ENCODE measurements around the gene PLAC8. TPM values are rescaled to one million over a fixed set of nuclear protein-coding genes. Genes with fewer than 3 reads are reported as not detected.
"Not testable (repeated sequence)": the region's sequence is repeated elsewhere in the genome, so short reads cannot be mapped to it uniquely, and the experiment has no call there.

The PLAC8 gene
- total RNA-seq, 2 experiments from 2014 or later, result 16.9 to 17.9 TPM

DNA sequence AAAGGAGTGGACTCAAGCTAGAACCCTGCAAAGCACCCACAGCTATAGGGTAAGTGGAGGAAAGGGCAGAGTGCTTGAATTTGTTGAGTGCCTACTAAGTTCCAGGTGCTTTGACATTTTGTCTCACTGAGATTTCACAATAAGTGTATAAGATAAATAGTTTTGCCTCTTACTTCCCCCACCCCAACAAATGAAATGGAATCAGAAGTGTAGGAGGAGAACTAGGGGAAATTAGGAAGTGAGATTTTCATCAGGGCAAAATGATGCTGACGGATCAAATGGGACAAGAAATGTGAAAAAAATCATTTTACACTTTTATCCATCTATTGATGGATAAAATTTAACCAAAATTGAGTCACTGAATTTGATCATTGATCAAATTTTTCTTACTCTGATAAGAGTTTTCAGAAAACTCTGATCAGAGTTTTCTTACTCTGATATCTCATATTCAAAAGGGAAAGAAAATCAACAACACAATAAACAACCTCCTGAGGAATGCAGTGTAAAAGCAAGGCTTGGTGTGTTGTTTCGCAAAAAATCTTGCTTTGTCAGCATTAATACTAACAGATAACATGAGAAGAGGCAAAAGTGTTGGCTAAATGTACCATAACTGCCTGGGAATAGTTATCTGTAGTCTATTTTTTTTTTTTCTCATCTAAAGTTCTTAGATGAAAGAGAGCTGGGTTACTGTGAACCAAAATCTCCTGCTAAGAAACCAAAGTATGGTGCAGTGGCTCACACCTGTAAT, 24.9 kb downstream of the PLAC8 start:
- peaks cover 19% of the 10 kb centered on the region for H3K36me3 Mint-ChIP-seq
- no peaks in the 10 kb centered on the region for H3K27me3 Mint-ChIP-seq
- DNase-seq, result no peak
- POLR2A ChIA-PET, result no interaction called here
- H3K27ac Mint-ChIP-seq, result no peak overlapping the region
- H3K4me1 Mint-ChIP-seq (ENCODE audit: low read depth), result peaks cover 10% of the 10 kb centered on the region
- CTCF ChIA-PET, result no interaction called here
- intact Hi-C loops (cut with micrococcal nuclease), result no loop called here
- H3K4me3 Mint-ChIP-seq, result no peak overlapping the region
- H3K9me3 Mint-ChIP-seq, result no peaks in the 10 kb centered on the region

DNA sequence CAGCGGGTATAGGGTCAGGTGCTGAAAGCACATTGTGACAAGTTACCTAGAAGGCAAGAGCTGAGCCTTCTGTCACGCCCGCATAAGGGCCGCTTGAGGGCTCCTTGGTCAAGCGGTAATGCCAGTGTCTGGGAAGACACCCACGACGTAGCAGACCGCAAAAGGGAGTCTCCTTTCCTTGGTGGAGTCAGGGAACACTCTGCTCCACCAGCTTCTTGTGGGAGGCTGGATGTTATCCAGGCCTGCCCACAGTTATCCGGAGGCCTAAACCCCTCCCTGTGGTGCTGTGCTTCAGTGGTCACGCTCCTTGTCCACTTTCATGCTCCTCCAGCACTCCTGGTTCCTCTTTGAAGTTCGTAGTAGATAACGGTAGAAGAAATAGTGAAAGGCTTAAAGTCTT, 29.6 kb downstream of the PLAC8 start:
- H3K27ac Mint-ChIP-seq; DNase-seq; H3K4me3 Mint-ChIP-seq; intact Hi-C loops (cut with micrococcal nuclease); POLR2A ChIA-PET; H3K27me3 Mint-ChIP-seq; H3K9me3 Mint-ChIP-seq: not testable (repeated sequence)
- Mint-ChIP-seq H3K36me3 (peaks cover 12% of the 10 kb centered on the region), H3K4me1 (ENCODE audit: low read depth) (peaks cover 27% of the 10 kb centered on the region)
- CTCF ChIA-PET, result interaction anchor here (0.7 to 1.3 kb wide), 4 partner anchors 25 to 346 kb away, joined by 3 to 5 read pairs (median 3); no protein-coding TSS in a partner anchor

- ChIA-PET POLR2A (interaction anchor here (0.6 to 0.8 kb wide), 2 partner anchors 8 to 185 kb away, joined by 3 to 4 read pairs; no protein-coding TSS in a partner anchor), CTCF (interaction anchor here (1.0 to 1.8 kb wide), 4 partner anchors 26 to 198 kb away, joined by 3 to 5 read pairs (median 4); no protein-coding TSS in a partner anchor)
- H3K27ac Mint-ChIP-seq, result peak overlapping the region; percentile 40
- no peak overlapping the region for H3K4me3 Mint-ChIP-seq
- no peaks in the 10 kb centered on the region for H3K27me3 Mint-ChIP-seq
- intact Hi-C loops (cut with micrococcal nuclease), result no loop called here
- peaks cover 27% of the 10 kb centered on the region for H3K4me1 Mint-ChIP-seq (ENCODE audit: low read depth)
- peaks cover 11% of the 10 kb centered on the region for H3K36me3 Mint-ChIP-seq
- DNase-seq, result peak; percentile 63
- H3K9me3 Mint-ChIP-seq, result peaks cover 3% of the 10 kb centered on the region
Measured at GRCh38 chr4:83083925-83084475, 30.5 kb downstream of the PLAC8 start.

DNA sequence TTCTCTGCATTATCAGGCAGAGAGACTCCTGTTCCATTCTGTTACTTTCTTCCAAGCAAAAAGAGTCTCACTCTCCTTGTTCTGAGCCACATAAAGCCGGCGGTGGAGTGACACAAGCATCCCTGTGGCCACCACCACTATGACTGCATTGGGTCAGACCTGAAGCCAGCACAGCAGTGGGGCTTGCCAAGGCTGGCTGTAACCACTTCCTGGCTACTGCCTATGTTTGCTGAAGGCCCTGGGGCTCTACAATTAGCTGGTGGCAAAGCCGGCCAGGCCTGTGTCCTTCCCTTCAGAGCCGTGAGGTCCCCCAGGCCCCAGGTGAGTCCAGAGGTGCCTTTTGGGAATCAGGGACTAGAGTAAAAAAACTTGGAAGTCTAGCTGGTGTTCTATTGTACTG, 31.8 kb downstream of the PLAC8 start:
- no peak for DNase-seq
- Mint-ChIP-seq H3K4me3 (no peak overlapping the region), H3K36me3 (peaks cover 4% of the 10 kb centered on the region), H3K9me3 (peaks cover 3% of the 10 kb centered on the region), H3K27ac (no peak overlapping the region), H3K4me1 (ENCODE audit: low read depth) (peaks cover 27% of the 10 kb centered on the region), H3K27me3 (no peaks in the 10 kb centered on the region)
- ChIA-PET POLR2A (no interaction called here), CTCF (interaction anchor here (1.0 to 1.8 kb wide), 2 partner anchors 170 to 199 kb away, joined by 3 to 5 read pairs; no protein-coding TSS in a partner anchor)
- intact Hi-C loops (cut with micrococcal nuclease), result no loop called here

GRCh38 chr4:83080561-83080960, 34.0 kb downstream of the PLAC8 start:
- H3K4me1 Mint-ChIP-seq (ENCODE audit: low read depth), result peaks cover 27% of the 10 kb centered on the region

GRCh38 chr4:83075311-83076095, 39.0 kb downstream of the PLAC8 start:
- intact Hi-C loops (cut with micrococcal nuclease), result loop anchor here (2.0 kb wide), 3 partner anchors 41 to 281 kb away; partner anchors contain the start of gene COPS4
- ChIA-PET POLR2A (interaction anchor here (1.2 to 1.7 kb wide), 3 partner anchors 9 to 209 kb away, joined by 4 to 6 read pairs (median 5); partner anchors contain the start of gene COQ2), CTCF (interaction anchor here (0.6 to 3.3 kb wide), 20 partner anchors 17 to 218 kb away, joined by 3 to 21 read pairs (median 6); partner anchors contain the start of genes COPS4 and COQ2)
- H3K4me3 Mint-ChIP-seq, result no peak overlapping the region
- peaks cover 8% of the 10 kb centered on the region for H3K4me1 Mint-ChIP-seq (ENCODE audit: low read depth)
- no peaks in the 10 kb centered on the region for H3K27me3 Mint-ChIP-seq
- peaks cover 20% of the 10 kb centered on the region for H3K36me3 Mint-ChIP-seq
- H3K27ac Mint-ChIP-seq, result no peak overlapping the region
- no peaks in the 10 kb centered on the region for H3K9me3 Mint-ChIP-seq
- no peak for DNase-seq

More at GRCh38 chr4:83080561-83080960, 34.0 kb downstream of the PLAC8 start:
- H3K9me3 Mint-ChIP-seq, result peaks cover 3% of the 10 kb centered on the region
- peaks cover 14% of the 10 kb centered on the region for H3K36me3 Mint-ChIP-seq
- H3K4me3 Mint-ChIP-seq, result no peak overlapping the region
- no peak for DNase-seq
- no peak overlapping the region for H3K27ac Mint-ChIP-seq
- intact Hi-C loops (cut with micrococcal nuclease), result no loop called here
- H3K27me3 Mint-ChIP-seq, result no peaks in the 10 kb centered on the region
- POLR2A ChIA-PET, result interaction anchor here (1.1 kb wide), 1 partner anchor 160 kb away, joined by 3 read pairs; no protein-coding TSS in a partner anchor
- CTCF ChIA-PET, result no interaction called here

DNA sequence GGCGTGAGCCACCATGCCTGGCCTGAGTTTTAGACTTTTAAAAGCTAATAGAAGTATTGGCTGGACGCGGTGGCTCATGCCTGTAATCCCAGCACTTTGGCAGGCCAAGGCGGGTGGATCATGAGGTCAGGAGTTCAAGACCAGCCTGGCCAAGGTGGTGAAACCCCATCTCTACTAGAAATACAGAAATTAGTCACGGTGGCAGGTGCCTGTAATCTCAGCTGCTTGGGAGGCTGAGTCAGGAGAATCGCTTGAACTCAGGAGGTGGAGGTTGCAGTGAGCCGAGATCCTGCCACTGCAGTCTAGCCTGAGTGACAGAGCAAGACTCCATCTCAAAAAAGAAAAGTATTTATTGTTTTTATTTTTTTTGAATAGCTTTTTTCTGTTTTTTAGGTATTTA, 39.7 kb downstream of the PLAC8 start:
- ChIA-PET CTCF (interaction anchor here (0.7 to 3.3 kb wide), 30 partner anchors 15 to 218 kb away, joined by 3 to 21 read pairs (median 5); partner anchors contain the start of genes COPS4 and COQ2), POLR2A (interaction anchor here (0.9 to 1.7 kb wide), 4 partner anchors 33 to 209 kb away, joined by 4 to 6 read pairs (median 4); partner anchors contain the start of genes COPS4 and COQ2)
- not testable (repeated sequence) for H3K4me1 Mint-ChIP-seq (ENCODE audit: low read depth); H3K27ac Mint-ChIP-seq; H3K9me3 Mint-ChIP-seq; H3K27me3 Mint-ChIP-seq
- Mint-ChIP-seq H3K4me3 (peak overlapping the region; percentile 9), H3K36me3 (peaks cover 22% of the 10 kb centered on the region)
- intact Hi-C loops (cut with micrococcal nuclease), result loop anchor here (1.0 to 2.0 kb wide), 10 partner anchors 36 to 282 kb away; partner anchors contain the start of genes COPS4 and PLAC8
- peak; percentile 79 for DNase-seq

GRCh38 chr4:83074086-83074704, 40.3 kb downstream of the PLAC8 start:
- peak overlapping the region; percentile 16 for H3K4me3 Mint-ChIP-seq
- no peaks in the 10 kb centered on the region for H3K27me3 Mint-ChIP-seq
- H3K36me3 Mint-ChIP-seq, result peaks cover 25% of the 10 kb centered on the region
- ChIA-PET CTCF (interaction anchor here (0.7 to 3.3 kb wide), 31 partner anchors 15 to 223 kb away, joined by 3 to 21 read pairs (median 5); partner anchors contain the start of genes COPS4 and COQ2), POLR2A (interaction anchor here (0.6 to 1.7 kb wide), 5 partner anchors 34 to 712 kb away, joined by 4 to 6 read pairs (median 4); partner anchors contain the start of genes COPS4 and COQ2)
- no peak overlapping the region for H3K27ac Mint-ChIP-seq
- DNase-seq, result peak; percentile 49
- H3K4me1 Mint-ChIP-seq (ENCODE audit: low read depth), result peaks cover 8% of the 10 kb centered on the region
- H3K9me3 Mint-ChIP-seq, result no peaks in the 10 kb centered on the region
- intact Hi-C loops (cut with micrococcal nuclease), result loop anchor here (1.0 to 2.0 kb wide), 10 partner anchors 36 to 283 kb away; partner anchors contain the start of genes COPS4 and PLAC8

DNA sequence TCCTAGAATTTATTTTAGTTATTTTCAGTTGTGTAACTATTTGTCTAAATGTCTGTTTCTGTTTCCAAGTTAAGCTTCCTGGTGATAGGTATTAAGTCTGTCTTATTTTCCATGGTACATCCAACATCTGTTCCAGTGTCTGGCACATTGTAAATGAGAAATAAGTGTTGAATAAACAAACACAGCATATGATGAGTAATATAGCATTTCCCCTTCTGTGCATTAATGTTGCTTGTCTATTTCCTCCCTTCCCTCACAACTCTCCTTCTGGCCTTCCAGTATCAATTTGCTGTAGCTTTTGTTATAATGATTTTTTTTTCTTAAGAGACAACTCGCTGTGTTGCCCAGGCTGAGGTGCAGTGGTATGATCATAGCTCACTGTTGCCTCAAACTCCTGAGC, 43.4 kb downstream of the PLAC8 start:
- intact Hi-C loops (cut with micrococcal nuclease), result no loop called here
- CTCF ChIA-PET, result interaction anchor here (0.7 to 2.8 kb wide), 9 partner anchors 21 to 213 kb away, joined by 3 to 11 read pairs (median 3); partner anchors contain the start of gene COQ2

DNA sequence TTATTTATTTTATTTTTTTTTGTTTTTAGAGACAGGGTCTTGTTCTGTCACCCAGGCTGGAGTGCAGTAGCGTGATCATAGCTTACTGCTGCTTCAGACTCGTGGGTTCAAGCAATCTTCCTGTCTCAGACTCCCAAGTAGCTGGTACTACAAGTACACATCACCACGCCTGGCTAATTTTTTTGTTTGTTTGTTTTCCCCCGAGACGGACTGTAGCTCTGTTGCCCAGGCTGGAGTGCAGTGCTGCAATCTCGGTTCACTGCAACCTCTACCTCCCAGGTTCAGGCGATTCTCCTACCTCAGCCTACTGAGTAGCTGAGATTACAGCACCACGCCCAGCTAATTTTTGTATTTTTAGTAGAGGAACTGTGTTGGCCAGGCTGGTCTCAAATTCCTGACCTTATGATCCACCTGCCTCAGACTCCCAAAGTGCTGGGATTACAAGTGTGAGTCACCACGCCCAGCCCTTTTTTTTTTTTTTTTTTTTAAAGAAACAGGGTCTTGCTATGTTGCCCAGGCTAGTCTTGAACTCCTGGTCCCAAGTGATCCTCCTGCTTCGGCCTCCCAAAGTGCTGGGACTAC, 47.4 kb downstream of the PLAC8 start:
- Mint-ChIP-seq H3K4me1 (ENCODE audit: low read depth) (no peaks in the 10 kb centered on the region), H3K36me3 (peaks cover 25% of the 10 kb centered on the region), H3K27ac (no peak overlapping the region), H3K27me3 (no peaks in the 10 kb centered on the region), H3K4me3 (no peak overlapping the region), H3K9me3 (no peaks in the 10 kb centered on the region)
- DNase-seq, result no peak
- intact Hi-C loops (cut with micrococcal nuclease), result no loop called here
- POLR2A ChIA-PET, result no interaction called here
- CTCF ChIA-PET, result interaction anchor here (0.8 to 1.4 kb wide), 2 partner anchors 186 to 193 kb away, joined by 3 to 5 read pairs; no protein-coding TSS in a partner anchor

More for the DNA sequence above, 43.4 kb downstream of the PLAC8 start:
- Mint-ChIP-seq H3K27me3 (no peaks in the 10 kb centered on the region), H3K36me3 (peaks cover 33% of the 10 kb centered on the region), H3K27ac (no peak overlapping the region), H3K9me3 (no peaks in the 10 kb centered on the region), H3K4me3 (no peak overlapping the region), H3K4me1 (ENCODE audit: low read depth) (peaks cover 8% of the 10 kb centered on the region)
- POLR2A ChIA-PET, result no interaction called here
- DNase-seq, result no peak

GRCh38 chr4:83065266-83065665, 49.3 kb downstream of the PLAC8 start:
- H3K4me1 Mint-ChIP-seq (ENCODE audit: low read depth), result no peaks in the 10 kb centered on the region
- no peaks in the 10 kb centered on the region for H3K9me3 Mint-ChIP-seq
- no peaks in the 10 kb centered on the region for H3K27me3 Mint-ChIP-seq
- intact Hi-C loops (cut with micrococcal nuclease), result no loop called here
- DNase-seq, result no peak
- ChIA-PET CTCF (no interaction called here), POLR2A (no interaction called here)
- peaks cover 29% of the 10 kb centered on the region for H3K36me3 Mint-ChIP-seq
- no peak overlapping the region for H3K4me3 Mint-ChIP-seq
- no peak overlapping the region for H3K27ac Mint-ChIP-seq

All from activated CD4-positive, alpha-beta memory T cell treated with anti-CD3 and anti-CD28 coated beads for 36 hours (primary cell).